GM19099 (cell line): Measurements from ENCODE around the gene TSSK2.

Experiments
- POLR2A ChIP-seq: IDR thresholded peaks from 3 replicates; pipeline ENCODE4 v1.6.1; 2011; ENCODE audit warnings: low read depth; ENCODE audit not compliant: insufficient read length; ENCODE audit errors: extremely low read depth

The TSSK2 gene

DNA sequence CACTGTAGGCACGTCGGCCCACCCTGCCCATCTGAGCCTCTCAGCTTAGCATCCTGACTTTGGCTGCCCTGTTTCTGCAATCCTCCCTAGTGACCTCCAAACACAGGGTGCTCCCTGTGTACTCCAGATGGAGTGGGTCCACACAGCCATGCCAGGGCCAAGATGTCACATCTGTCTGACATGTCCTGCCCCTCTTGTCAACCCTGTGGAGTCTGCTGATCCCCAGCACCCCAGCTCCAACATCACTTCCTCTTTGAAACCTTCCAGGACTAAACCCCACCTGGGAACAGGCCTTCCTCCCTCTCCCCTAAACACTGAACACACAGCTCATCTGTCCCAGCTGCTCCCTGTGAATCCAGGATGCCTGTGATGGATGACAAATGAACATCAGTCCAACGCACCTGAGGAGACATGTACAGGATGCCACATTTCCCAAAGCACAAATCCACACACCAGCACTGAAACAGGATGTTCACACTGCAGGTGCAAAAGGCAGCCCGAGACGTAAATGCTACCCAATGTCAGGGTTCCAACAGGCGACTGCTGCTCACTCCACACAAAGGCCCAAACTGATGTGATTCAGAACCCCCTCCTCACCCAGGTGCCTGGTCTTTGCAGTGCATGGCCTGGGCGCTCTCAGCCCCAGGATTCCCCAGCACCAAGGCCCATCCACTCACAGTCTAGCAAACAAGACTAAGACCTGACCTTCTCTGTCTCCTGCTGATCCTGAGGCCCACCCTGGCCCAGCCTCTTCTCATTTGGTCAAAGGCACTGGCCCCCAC, 2.0 kb upstream of the TSSK2 start:
- TF ChIP-seq POLR2A, result no peak

DNA sequence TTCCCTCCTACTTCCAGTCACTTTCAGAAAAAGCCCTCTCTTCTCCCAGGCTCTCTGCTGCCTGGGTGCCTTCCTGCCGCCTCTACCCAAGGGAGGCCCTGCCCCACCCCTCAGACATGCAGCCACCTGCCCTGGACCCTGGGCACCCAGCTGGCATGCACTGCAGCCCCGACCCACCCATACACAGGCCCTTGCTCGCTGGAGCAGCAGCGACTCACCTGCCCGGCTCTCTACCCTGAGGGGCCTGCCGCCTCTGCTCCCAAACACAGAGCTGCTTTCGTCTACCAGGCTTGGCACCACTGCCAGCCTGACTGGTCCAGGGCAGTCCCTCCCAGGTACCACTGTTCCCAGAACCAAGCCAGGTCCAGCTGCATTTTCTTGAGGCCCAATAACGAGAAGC, 1.2 kb upstream of the TSSK2 start:
- TF ChIP-seq POLR2A, result no peak

DNA sequence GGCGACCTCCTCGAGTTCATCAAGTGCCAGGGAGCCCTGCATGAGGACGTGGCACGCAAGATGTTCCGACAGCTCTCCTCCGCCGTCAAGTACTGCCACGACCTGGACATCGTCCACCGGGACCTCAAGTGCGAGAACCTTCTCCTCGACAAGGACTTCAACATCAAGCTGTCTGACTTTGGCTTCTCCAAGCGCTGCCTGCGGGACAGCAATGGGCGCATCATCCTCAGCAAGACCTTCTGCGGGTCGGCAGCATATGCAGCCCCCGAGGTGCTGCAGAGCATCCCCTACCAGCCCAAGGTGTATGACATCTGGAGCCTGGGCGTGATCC, 542 bp downstream of the TSSK2 start:
- no peak for TF ChIP-seq POLR2A

DNA sequence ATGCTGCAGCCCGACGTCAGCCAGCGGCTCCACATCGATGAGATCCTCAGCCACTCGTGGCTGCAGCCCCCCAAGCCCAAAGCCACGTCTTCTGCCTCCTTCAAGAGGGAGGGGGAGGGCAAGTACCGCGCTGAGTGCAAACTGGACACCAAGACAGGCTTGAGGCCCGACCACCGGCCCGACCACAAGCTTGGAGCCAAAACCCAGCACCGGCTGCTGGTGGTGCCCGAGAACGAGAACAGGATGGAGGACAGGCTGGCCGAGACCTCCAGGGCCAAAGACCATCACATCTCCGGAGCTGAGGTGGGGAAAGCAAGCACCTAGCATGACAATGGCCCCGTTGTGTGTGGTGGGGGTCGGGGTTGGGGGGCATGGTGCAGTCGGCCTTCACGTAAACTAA, 1.0 kb downstream of the TSSK2 start:
- no peak for TF ChIP-seq POLR2A

DNA sequence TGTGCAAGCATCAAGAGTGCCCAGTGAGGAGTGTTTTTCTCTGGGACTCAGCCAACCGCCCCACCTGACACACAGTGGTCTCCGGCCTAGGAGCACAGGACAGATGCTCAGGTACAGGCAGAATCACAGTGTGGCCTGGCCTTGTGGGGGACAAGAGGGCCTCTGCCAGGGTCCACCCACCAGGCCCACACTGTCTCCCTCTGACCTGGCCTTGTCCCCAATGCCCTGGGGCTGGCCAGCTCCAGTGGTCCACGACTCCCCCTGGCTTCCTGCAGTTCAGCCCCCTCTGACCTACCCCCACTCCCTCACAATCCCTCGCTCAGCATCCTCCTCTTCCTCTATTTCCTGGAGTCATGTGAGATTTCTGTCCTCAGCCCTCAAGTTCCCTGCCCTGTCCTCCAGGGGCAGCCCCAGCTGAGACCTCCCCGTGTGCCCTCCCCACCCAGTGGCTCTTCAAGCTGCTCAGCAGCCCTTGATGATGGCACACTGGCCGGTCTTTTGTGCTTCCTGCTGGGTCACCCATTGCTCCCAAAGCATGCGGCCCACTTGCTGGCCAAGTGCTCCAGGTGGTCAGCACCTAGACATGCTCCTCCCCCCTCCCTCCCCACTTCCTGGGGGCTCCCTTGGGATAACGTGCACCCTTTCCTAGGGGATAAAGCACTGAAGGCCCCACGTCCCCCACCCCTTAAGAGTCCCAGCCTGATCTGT, 1.7 kb downstream of the TSSK2 start:
- TF ChIP-seq POLR2A, result no peak

DNA sequence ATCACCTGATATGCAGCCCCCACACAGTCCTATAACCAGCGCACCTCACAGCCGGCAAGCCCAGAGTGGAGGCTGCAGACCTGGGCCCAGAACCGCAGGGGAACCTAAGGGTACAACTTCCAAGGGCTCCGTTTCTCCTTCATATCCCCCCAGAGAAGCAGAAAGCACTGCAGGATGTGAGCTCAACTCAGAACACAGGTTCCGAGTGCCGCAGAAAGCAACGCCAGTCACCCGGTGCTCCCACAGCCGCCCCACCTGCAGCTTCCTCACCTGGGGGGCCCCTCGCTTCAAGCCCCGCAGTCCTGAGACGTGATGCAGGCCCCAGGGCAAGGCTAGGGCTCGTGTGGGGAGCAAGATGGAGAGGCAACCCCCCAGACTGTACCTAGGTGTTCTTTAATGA, 2.5 kb downstream of the TSSK2 start:
- no peak for TF ChIP-seq POLR2A

DNA sequence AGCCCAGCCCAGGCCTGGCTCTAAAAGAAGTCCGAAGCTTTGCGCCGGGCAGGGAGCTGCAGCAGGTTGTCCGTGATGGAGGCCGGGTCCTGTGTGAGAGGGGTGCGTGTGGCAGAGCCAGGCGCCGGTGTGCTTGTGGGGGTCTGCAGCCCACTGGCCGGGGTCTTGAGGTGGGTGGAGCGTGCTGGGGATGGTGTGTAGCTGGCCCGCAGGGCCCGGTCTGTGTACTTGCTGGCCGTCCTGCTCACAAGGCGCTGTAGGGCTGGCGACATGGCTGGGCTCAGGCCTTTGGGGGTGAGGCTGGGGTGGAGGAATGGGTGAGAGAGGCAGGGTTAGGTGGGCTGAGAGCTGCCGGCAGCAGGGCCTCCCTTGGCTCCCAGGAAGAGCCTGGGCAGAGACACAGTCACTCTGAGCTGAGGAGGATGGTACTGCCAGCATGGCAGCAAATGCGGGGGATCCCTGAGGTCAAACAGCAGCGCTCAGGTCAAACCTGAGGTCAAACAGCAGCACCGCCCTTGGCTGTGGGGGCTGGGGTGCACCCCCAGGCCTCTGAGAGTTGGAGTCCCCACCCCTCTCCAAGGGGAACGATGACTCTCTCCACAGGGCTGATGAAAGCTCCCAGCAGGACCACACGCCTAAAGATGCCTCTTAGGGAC, 3.2 kb downstream of the TSSK2 start:
- TF ChIP-seq POLR2A, result no peak

DNA sequence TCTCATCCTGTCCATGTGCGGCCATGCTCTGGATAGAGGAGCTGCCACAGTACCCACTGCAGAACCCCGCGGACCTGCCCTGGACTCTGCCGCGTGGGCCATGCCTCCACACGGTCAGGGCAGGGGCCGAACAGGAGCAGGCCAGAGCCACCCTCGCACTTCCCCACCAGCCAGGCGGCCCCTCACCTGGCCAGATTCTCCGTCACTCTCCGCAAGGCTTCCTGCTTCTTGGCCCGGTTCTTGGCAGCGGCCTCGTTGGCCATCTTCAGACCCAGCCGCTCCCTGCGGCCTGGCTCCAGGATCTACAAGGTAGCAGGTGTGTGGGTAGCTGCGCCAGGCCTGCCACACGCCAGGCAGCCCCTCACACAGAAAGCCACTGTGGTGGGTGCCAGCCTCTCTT, 3.8 kb downstream of the TSSK2 start:
- TF ChIP-seq POLR2A, result no peak

DNA sequence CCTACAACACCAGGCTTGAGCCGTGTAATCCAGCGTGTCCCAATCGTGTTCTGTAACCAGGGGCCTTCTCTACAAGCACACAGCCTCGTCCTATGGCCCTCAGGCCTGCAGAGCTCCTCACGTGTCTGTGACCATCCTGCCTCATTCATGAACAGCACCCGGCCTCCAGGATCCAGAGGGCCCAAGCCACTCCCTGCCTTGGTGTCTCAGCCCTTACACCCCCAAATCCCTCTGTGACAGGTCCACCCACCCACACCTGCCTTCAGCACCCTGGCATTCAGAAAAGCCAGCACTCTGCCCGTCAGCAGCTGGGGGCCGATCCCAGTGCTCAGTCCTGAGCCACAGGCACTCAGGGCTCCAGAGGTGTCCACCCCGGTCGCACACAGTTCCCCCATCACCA, 5.8 kb downstream of the TSSK2 start:
- TF ChIP-seq POLR2A, result no peak

DNA sequence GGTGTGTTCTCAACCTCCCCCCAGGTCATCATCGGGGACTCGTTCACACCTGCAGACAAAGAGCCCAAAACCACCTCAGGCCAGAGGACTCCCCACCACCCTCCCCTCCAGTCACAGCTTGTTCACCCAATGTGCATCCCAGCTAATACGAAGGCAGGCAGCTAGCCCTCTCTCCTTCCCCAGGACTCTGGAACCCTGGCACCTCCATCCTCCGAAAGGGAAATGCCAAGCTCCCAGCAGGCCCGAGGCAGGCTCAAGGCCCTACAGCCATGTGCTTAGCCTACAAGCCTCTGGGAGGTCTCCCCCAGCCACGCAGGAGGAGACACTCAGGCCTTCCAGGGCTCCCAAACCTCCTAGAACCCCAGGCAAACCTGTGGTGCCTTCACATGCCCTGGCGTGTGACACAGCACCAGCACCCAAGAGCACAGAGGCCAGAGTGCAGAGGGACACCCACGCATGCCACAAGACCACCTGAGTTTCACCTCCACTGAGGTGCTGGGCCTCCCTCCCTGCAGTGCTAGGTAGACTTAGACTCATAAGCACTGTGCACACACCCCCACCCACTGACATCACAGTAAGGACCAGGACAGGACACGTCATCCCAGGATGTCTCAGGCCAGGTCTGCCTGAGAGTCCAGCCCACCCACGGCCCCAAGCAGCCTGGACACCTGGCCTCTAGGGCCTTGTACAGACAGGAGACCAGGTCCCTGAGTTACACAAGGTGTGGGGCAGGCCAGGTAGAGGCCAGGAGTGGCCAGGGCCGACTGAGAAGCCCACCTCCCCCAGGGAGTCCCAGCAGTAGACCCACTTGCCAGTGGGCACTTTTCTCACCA, 6.5 kb downstream of the TSSK2 start:
- TF ChIP-seq POLR2A, result no peak

DNA sequence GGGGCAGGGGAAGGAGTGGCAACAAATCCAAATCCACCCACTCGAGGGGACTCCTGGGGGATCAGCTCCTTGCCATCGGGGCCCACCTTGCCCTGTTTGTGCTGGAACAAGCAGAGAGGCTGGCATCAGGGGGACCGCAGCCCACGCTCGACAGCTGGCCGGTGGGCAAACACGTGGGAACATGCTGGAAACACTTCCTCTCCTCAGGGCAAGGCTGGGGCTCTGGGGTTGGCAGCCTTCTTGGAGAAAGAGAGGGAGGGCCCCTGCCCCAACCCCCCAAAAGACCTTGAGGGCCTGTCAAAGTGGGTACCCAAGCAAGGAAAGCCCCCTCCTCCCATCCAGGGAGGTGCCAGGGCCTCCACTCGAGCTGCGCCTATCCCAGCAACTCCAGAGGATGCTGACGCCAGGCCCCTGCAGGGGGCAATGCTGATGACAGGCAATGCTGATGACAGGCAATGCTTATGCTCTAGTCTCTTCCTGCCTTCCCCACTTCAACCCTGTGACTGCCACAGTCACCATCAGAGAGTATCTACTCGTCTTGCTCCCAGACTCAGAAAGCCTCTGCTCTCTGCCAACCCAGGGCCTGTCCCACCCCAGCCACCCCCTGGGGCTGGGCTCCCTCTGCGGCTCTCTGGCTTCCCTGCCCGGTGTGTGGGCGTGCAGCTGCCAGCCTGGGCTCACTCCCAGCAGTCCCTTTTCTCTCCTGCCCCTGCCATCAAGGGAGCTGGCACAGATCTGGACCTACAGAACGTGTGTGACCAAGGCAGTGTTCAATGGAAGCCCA, 7.3 kb downstream of the TSSK2 start:
- TF ChIP-seq POLR2A, result no peak

DNA sequence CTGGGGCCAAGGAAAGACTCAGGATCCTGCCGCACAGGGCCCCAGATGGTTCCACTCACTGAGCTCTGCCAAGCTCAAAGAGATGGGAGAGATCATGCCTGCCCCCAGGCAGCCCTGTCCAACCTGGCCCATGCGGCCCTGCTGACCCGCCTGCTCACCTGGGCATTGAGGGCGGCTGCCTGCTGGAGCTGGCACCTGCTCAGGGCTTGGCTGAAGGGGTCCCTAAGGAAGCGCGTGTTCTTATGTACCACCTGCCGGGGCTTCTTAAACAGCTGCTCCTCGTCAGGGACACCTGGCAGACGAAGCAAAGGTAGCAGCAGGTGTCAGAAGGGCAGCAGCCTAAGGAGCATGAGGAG, 7.9 kb downstream of the TSSK2 start:
- no peak for TF ChIP-seq POLR2A

DNA sequence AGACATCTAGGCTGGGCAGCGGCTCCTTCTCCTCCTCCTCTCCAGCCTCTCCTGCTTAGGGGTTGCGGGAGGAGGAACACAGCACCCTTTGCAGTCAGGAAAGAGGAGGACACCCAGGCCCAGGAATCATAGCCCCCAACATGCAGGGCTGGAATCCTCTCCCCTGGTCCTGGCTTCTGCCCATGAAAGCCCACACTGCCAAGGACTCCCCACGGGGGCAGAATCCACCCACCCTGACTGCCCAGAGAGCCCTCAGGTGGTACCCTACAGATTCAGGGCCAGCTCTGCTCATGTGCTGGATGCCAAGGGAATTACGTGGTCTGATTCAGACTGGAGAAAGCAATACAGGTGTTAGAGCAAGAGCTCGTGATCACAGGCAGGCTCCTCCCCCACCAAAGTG, 8.9 kb downstream of the TSSK2 start:
- TF ChIP-seq POLR2A, result no peak

DNA sequence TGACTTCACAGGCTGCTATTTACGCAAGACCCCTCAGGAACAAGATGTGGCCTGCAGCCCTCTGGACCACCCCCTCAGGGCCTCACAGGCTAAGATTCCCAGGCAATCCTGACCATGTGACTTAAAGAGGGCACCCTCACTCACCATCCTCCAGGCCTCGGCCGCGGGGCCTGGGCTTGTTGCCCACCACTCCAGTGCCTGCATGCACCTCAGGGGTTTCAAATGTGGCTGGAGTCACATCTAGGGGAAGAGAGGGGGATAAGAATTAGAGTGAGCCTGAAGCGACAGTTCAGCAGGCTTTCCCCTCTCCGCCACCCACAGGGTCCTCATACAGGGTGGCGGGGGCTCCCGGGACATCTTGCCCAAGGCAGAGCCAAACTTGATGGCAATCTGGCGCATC, 11.3 kb downstream of the TSSK2 start:
- TF ChIP-seq POLR2A, result no peak

DNA sequence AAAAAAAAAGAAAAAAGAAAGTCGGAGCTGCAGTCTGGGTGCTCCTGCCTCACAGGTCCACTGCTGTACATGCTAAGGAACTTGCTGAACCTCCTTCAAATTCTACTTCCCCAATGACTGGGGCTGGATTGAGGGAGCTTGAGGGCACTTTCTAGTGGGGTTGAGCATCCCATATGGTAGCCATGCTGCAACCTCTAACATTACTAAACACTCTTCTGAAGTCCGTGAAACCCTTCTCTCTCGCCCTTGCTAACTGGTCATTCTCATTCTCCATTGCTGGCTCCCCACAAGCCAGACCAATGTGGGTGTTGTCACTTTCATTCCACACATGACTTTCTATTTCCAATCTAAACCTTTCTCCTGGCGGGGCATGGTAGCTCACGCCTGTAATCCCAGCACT, 12.1 kb downstream of the TSSK2 start:
- no peak for TF ChIP-seq POLR2A
